ENCODE results near the gene RPTOR. TPM values are rescaled to one million over a fixed set of nuclear protein-coding genes. Genes with fewer than 3 reads are reported as not detected.

The RPTOR gene
- total RNA-seq, 4 donors from 2014 or later, result 18.7 to 35.4 (median 21.0) TPM

DNA sequence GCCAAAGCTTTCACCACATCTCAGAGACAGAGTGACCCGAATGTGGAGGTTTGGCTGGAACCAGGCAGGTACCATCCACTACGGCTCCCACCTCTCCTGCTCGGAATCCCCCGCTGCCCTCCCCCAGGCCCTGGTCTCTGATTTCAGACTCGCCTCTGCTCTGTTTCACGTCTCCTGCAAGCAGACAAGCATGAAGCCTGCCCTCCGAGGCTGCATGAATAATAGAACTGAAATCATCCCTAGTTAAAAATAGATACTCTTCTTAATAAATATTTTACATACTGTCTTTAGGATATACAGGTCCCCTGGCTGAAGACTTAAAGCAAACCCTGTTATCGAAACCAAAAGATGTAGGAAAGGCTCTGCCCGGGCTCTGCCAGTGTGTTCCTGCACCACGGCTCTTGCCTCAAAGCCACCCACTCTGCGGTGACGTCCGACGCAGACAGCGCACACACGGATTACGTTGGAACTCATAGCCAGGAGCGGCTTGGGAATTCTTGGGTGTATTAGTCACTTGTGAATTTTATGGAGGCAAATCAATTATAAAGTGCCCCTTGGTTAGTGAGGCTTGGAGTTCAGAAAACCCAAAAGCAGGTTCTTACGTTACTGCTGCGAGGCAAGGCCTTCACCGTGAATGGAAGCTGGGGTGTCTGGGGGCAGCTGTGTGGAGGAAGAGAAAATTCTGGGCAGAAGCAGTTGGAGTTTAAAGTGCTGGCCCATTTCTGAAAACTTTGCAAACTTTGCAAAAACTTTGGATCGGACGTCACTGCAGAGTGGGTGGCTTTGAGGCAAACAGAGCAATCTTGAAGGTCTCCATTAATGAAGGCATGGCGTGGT, 42.7 kb upstream of the RPTOR start:
- TF ChIP-seq, protein P1, sequence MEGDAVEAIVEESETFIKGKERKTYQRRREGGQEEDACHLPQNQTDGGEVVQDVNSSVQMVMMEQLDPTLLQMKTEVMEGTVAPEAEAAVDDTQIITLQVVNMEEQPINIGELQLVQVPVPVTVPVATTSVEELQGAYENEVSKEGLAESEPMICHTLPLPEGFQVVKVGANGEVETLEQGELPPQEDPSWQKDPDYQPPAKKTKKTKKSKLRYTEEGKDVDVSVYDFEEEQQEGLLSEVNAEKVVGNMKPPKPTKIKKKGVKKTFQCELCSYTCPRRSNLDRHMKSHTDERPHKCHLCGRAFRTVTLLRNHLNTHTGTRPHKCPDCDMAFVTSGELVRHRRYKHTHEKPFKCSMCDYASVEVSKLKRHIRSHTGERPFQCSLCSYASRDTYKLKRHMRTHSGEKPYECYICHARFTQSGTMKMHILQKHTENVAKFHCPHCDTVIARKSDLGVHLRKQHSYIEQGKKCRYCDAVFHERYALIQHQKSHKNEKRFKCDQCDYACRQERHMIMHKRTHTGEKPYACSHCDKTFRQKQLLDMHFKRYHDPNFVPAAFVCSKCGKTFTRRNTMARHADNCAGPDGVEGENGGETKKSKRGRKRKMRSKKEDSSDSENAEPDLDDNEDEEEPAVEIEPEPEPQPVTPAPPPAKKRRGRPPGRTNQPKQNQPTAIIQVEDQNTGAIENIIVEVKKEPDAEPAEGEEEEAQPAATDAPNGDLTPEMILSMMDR (IDR thresholded peaks at IDR 0.05; ENCODE audit: low read depth), result no peak

DNA sequence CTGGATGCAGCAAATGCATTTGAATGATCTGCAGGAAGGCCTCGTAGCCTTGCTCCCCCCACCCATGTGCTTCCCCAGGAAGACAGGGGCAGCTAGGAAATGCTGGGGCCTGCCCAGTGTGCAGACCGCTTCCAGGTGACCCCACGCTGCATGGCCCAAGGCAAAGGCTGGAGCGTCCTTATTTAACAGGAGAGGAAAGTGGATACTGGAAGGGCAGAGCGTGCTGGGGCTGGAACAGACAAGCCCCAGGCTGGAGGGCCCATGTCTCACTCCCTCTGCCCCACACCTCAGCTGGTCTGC, 42.1 kb upstream of the RPTOR start:
- TF ChIP-seq, protein P1 (IDR thresholded peaks at IDR 0.05; ENCODE audit: low read depth), result no peak

DNA sequence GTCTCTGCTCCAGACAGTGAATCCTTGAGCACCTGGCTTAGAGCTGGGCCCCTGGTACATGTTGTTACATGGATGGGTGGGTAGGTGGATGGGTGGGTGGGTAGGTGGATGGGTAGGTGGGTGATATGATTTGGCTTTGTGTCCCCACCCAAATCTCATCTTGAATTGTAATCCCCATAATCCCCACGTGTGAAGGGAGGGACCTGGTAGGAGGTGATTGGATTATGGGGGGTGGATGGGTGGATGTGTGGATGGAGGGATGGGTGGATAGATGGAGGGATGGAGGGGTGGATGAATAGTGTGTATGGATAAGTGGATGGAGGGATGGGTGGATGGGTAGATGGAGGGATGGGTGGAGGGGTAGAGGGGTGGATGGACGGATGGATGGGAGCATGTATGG, 41.6 kb upstream of the RPTOR start:
- TF ChIP-seq, protein P1 (IDR thresholded peaks at IDR 0.05; ENCODE audit: low read depth), result no peak

DNA sequence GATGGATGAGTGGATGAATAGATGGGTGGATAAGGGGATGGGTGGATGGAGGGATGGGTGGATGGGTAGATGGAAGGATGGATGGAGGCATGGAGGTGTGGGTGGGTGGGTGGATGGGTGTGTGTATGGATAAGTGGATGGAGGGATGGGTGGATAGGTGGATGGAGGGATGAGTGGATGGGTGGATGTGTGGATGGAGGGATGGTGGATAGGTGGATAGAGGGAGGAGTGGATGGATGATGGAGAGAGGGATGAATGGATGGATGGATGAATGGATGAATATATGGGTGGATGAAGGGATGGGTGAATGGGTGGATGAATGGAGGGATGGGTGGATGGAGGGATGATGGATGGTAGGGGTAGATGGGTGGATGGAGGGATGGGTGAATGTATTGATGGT, 40.7 kb upstream of the RPTOR start:
- TF ChIP-seq, protein P1 (IDR thresholded peaks at IDR 0.05; ENCODE audit: low read depth), result no peak

DNA sequence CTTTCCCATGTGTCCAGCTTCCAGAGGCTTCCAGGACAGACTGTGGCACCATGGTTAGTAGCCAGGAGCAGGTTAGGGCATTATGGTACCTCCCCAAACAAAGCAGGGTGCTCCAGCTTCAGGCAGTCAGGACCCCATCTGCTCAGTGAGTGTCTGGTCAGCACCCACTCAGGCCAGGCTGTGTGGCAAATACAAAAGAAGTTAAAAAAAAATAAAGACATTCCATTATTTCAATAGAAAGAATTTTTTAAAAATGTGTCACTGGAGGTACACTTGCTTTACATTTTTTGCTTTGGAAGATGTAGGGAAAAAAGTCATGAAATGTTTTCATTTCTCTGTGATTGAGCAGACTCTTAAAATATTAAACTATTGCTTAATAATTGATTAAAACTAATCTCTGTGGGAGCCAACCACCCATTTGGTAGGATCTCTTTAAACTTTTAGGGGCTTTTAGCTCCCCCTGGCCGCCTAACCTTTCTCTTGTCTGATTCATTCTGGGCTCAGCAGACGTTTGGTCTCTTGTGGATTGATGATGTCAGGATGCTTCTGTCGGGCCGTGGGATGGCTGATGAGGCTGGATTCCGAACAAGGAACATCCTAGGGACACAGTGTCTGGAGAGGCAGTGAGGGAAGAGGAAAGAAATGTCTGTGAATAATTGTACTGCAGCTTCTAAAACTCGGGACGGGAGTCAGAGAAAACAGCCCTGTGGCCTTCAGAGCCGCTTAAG, 39.8 kb upstream of the RPTOR start:
- TF ChIP-seq, protein P1 (IDR thresholded peaks at IDR 0.05; ENCODE audit: low read depth), result no peak

DNA sequence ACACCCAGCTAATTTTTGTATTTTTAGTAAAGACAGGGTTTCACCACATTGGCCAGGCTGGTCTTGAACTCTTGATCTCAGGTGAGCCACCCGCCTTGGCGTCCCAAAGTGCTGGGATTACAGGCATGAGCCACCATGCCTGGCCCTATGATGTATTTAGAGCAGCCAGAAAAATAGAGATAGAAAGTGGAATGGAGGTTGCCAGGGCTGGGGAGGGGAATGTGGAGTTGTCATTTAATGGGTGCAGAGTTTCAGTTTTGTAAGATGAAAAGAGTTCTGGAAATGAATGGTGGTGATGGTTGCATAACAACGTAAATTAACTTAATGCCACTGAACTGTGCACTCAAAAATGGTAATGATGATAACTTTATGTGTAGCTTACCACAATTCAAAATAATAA, 36.7 kb upstream of the RPTOR start:
- TF ChIP-seq, protein P1 (IDR thresholded peaks at IDR 0.05; ENCODE audit: low read depth), result no peak

DNA sequence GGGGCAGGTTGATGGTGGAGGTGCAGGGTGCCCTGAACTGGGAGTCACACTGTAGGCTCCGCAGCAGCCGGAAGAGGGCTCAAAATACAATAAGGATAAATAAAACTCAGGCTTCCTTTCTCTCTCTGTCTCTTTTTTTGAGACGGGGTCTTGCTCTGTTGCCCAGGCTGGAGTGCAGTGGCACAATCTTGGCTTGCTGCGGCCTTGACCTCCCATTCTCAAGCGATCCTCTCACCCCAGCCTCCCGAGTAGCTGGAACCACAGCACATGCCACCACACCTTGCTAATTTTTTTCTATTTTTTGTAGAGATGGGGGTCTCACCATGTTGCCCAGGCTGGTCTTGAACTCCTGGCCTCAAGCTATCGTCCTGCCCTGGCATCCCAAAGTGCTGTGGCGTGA, 35.3 kb upstream of the RPTOR start:
- TF ChIP-seq, protein P1 (IDR thresholded peaks at IDR 0.05; ENCODE audit: low read depth), result no peak
